Spleen (tissue), 11 donors: ENCODE data around the gene BLOC1S4. TPM values are rescaled to one million over a fixed set of nuclear protein-coding genes. Genes with fewer than 3 reads are reported as not detected.

Source experiments
- DNase-seq: peaks from one replicate; pipeline ENCODE4 v3.0.0-alpha.2; 2020
- H3K27ac ChIP-seq, 8 donors: fragments of 200-600 bp; sonication (generic) in 7 of 8; 1 replicate in 4 of 8; 2 replicates in 4 of 8; pipeline versions ENCODE4 v1.5.0 to v1.8.0; 2016 to 2021; ENCODE audit warnings: inconsistent platforms in 4 of 8, mild to moderate bottlenecking in 4 of 8, moderate library complexity in 1 of 8
- H3K27me3 ChIP-seq, 7 donors: fragments of 200-600 bp; sonication (generic) in 6 of 7; replicated peaks in 1 of 7; 1 replicate in 4 of 7; 2 replicates in 3 of 7; pipeline versions ENCODE4 v1.5.0 to v1.8.0; 2016 to 2021; ENCODE audit warnings: inconsistent platforms in 3 of 7, mild to moderate bottlenecking in 1 of 7
- H3K36me3 ChIP-seq, 6 donors: fragments of 200-600 bp; sonication (generic) in 5 of 6; 1 replicate in 4 of 6; 2 replicates in 2 of 6; pipeline versions ENCODE4 v1.5.0 to v1.8.0; 2016 to 2021; ENCODE audit warnings: inconsistent platforms in 2 of 6
- H3K4me1 ChIP-seq, 6 donors: fragments of 200-600 bp; sonication (generic) in 5 of 6; 1 replicate in 3 of 6; 2 replicates in 3 of 6; pipeline versions ENCODE4 v1.5.0 to v1.8.0; 2016 to 2021; ENCODE audit warnings: inconsistent platforms in 3 of 6
- H3K4me3 ChIP-seq, 8 donors: fragments of 200-600 bp; sonication (generic) in 7 of 8; 1 replicate in 4 of 8; 2 replicates in 4 of 8; pipeline versions ENCODE4 v1.5.0 to v1.8.0; 2016 to 2021; ENCODE audit warnings: inconsistent platforms in 4 of 8, mild to moderate bottlenecking in 4 of 8, moderate library complexity in 2 of 8
- H3K9me3 ChIP-seq, 8 donors: fragments of 200-600 bp; sonication (generic) in 7 of 8; 1 replicate in 4 of 8; 2 replicates in 4 of 8; pipeline versions ENCODE4 v1.5.0 to v1.8.0; 2016 to 2021; ENCODE audit warnings: inconsistent platforms in 4 of 8
- POLR2A ChIP-seq, 3 donors: fragments of 450-650 bp; IDR thresholded peaks; one replicate each; pipeline ENCODE4 v1.5.1; 2017; ENCODE audit warnings: antibody characterized with exemption in 3 of 3, mild to moderate bottlenecking in 1 of 3
- POLR2AphosphoS5 ChIP-seq, 3 donors: sonication (generic); formaldehyde crosslinking; IDR thresholded peaks; one replicate each; pipeline ENCODE4 v1.5.1; 2017; ENCODE audit warnings: antibody characterized with exemption in 3 of 3
- WGBS, 5 donors: extraction: QIAGEN DNeasy Blood & Tissue Kit in 3 of 5; methylation state at CpG; one replicate each; pipeline versions ENCODE4 v1.1.5 to v1.1.7; 2013 to 2018; 5-methylcytosine and 5-hydroxymethylcytosine counted together
- intact Hi-C: fragments of 100-400 bp; cut with DNase I; formaldehyde crosslinking; loops from one replicate; pipeline ENCODE4 v1.15.0; 2023; ENCODE audit warnings: low total_unique reads
- polyA plus RNA-seq, 3 donors: library from polyadenylated mRNA; stranded (reverse); fragments of 200-250 nt; gene quantifications; one replicate each; pipeline ENCODE4 v1.2.1, GENCODE V29; 2013
- total RNA-seq, 7 donors: library from RNA; depleted of rRNA in 3 of 7; stranded (reverse); fragments of >200 nt in 3 of 7; fragmentation: NEBNext Ultra II Directional in 4 of 7; extraction: Animal tissue kit (Norgen Biotek cat#: 25700) in 4 of 7; gene quantifications; one replicate each; pipeline versions ENCODE4 v1.1.0 to v1.2.1, GENCODE V29; 2016 to 2021
- TF ChIP-seq, protein P1 (sequence below), 11 experiments: fragments of 200-600 bp in 7 of 11; fragments of 450-650 bp in 4 of 11; sonication (generic) in 4 of 11; IDR thresholded peaks in 8 of 11; conservative IDR thresholded peaks in 3 of 11; 1 replicate in 7 of 11; 2 replicates in 4 of 11; pipeline versions ENCODE4 v1.4.0 to v1.8.0; 2016 to 2021; ENCODE audit warnings: antibody characterized with exemption in 11 of 11, inconsistent platforms in 4 of 11, mild to moderate bottlenecking in 1 of 11
- donor health status: healthy with polysubstance abuse.
- donor health status: DM: no; HTN: no; CAD: no; lungs with moderate emphysema.
- donor health status: DM: no; HTN: no; CAD: no.
- donor health status: Bipolar disorder and iron deficiency.
- donor health status: healthy.
- donor health status: DM: no; HTN: no; CAD: no.
- donor health status: DM: yes; HTN: yes; CAD: no.

Gene BLOC1S4
- total and polyA plus RNA-seq, 10 donors: 13.4 to 24.2 (median 19.0) TPM

GRCh38 chr4:6695660-6696610 is 20.0 kb upstream of the BLOC1S4 start:
- WGBS, 5 donors: 45 to 65% (median 58%) methylated on average over 11 to 18 of the region's 18 CpGs
- DNase-seq: peak; percentile 84

DNA sequence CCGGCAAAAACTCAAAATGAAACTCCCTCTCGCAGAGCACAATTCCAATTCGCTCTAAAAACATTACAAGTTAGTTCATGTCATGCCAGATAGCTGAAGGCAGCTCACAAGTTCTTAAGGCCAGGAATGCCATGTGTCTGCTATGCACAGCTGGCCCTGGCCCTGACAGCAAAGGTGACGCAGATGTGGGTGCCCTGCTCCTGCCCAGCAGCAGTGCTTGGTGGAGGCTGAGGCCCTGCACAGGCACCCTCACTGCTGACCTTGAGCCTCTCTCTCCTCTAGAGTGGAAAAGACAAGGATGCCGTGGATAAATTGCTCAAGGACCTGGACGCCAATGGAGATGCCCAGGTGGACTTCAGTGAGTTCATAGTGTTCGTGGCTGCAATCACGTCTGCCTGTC is 19.4 kb upstream of the BLOC1S4 start:
- peak overlapping the region; percentile 72 to 91 (median 83) for H3K27ac ChIP-seq
- peak overlapping the region in 1 of 8 donors; percentile 60 for H3K4me3 ChIP-seq
- H3K27me3 ChIP-seq: no peaks in the 10 kb centered on the region
- no peaks in the 10 kb centered on the region for H3K9me3 ChIP-seq
- 69 to 84% (median 76%) methylated on average over 7 to 8 of the region's 8 CpGs for WGBS, 5 donors
- peaks cover 0 to 43% (median 5%) of the 10 kb centered on the region in 6 donors for H3K36me3 ChIP-seq
- no peak for DNase-seq
- peaks cover 9 to 76% (median 42%) of the 10 kb centered on the region in 6 donors for H3K4me1 ChIP-seq
- intact Hi-C loops: no loop called here
- no peak for TF ChIP-seq POLR2AphosphoS5 (IDR thresholded peaks at IDR 0.05)
- TF ChIP-seq, protein P1, sequence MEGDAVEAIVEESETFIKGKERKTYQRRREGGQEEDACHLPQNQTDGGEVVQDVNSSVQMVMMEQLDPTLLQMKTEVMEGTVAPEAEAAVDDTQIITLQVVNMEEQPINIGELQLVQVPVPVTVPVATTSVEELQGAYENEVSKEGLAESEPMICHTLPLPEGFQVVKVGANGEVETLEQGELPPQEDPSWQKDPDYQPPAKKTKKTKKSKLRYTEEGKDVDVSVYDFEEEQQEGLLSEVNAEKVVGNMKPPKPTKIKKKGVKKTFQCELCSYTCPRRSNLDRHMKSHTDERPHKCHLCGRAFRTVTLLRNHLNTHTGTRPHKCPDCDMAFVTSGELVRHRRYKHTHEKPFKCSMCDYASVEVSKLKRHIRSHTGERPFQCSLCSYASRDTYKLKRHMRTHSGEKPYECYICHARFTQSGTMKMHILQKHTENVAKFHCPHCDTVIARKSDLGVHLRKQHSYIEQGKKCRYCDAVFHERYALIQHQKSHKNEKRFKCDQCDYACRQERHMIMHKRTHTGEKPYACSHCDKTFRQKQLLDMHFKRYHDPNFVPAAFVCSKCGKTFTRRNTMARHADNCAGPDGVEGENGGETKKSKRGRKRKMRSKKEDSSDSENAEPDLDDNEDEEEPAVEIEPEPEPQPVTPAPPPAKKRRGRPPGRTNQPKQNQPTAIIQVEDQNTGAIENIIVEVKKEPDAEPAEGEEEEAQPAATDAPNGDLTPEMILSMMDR (IDR thresholded peaks at IDR 0.05 in 8 of 11, conservative IDR thresholded peaks at IDR 0.05 in 3 of 11): no peak
- TF ChIP-seq POLR2A (IDR thresholded peaks at IDR 0.05): no peak

More at GRCh38 chr4:6695660-6696610, 20.0 kb upstream of the BLOC1S4 start:
- H3K4me3 ChIP-seq: peak overlapping the region in 3 of 8 donors; percentile 27 to 60 (median 30)
- TF ChIP-seq POLR2AphosphoS5 (IDR thresholded peaks at IDR 0.05) (peak in 2 of 3 donors; percentile 40 to 41), POLR2A (IDR thresholded peaks at IDR 0.05) (no peak)
- TF ChIP-seq, protein P1 (IDR thresholded peaks at IDR 0.05 in 8 of 11, conservative IDR thresholded peaks at IDR 0.05 in 3 of 11): no peak
- H3K27me3 ChIP-seq: no peaks in the 10 kb centered on the region
- H3K27ac ChIP-seq: peak overlapping the region; percentile 72 to 91 (median 83)
- peaks cover 9 to 83% (median 47%) of the 10 kb centered on the region in 6 donors for H3K4me1 ChIP-seq
- intact Hi-C loops: no loop called here
- no peaks in the 10 kb centered on the region for H3K9me3 ChIP-seq
- peaks cover 0 to 37% (median 5%) of the 10 kb centered on the region in 6 donors for H3K36me3 ChIP-seq

DNA sequence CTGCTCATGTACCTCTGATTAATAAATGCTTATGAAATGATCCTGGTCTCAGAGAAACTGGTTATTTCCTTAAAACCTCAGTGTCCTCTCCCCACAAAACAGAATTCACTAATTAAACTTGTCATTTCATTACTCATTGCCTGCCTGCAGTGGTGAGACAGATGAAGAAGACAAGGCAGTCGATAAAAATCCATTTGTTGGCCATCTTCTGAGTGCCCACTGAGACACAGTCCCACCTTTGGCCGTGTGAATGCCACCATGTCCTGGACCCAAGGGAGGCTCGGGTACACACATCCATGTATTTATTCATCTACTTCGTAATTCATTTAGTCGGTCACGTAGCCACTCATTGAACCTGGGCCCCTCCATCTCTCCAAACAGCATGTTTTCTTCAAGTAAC is 18.8 kb upstream of the BLOC1S4 start:
- Histone ChIP-seq H3K4me1 (peaks cover 9 to 71% (median 41%) of the 10 kb centered on the region in 6 donors), H3K4me3 (no peak overlapping the region), H3K36me3 (peaks cover 0 to 43% (median 5%) of the 10 kb centered on the region in 6 donors), H3K27me3 (no peaks in the 10 kb centered on the region), H3K9me3 (no peaks in the 10 kb centered on the region), H3K27ac (peak overlapping the region; percentile 72 to 91 (median 83))
- no peak for DNase-seq
- intact Hi-C loops: no loop called here
- 91 to 98% (median 96%) methylated on average over 6 of the region's 6 CpGs for WGBS, 5 donors
- TF ChIP-seq, protein P1 (IDR thresholded peaks at IDR 0.05 in 8 of 11, conservative IDR thresholded peaks at IDR 0.05 in 3 of 11): no peak
- TF ChIP-seq POLR2A (IDR thresholded peaks at IDR 0.05) (no peak), POLR2AphosphoS5 (IDR thresholded peaks at IDR 0.05) (no peak)

GRCh38 chr4:6699388-6699787 is 16.6 kb upstream of the BLOC1S4 start:
- 61 to 81% (median 77%) methylated on average over 5 of the region's 5 CpGs for WGBS, 5 donors

More at GRCh38 chr4:6699388-6699787, 16.6 kb upstream of the BLOC1S4 start:
- Histone ChIP-seq H3K9me3 (no peaks in the 10 kb centered on the region), H3K36me3 (peaks cover 0 to 56% (median 5%) of the 10 kb centered on the region in 6 donors), H3K4me3 (no peak overlapping the region), H3K27me3 (no peaks in the 10 kb centered on the region), H3K27ac (peak overlapping the region in 3 of 8 donors; percentile 6 to 15 (median 11)), H3K4me1 (peaks cover 1 to 63% (median 30%) of the 10 kb centered on the region in 6 donors)
- no peak for DNase-seq
- intact Hi-C loops: no loop called here
- TF ChIP-seq, protein P1 (IDR thresholded peaks at IDR 0.05 in 8 of 11, conservative IDR thresholded peaks at IDR 0.05 in 3 of 11): no peak
- TF ChIP-seq POLR2AphosphoS5 (IDR thresholded peaks at IDR 0.05) (no peak), POLR2A (IDR thresholded peaks at IDR 0.05) (no peak)
